HAP-1 (cell line): Measurements from ENCODE around the gene FBXO36.

ENCODE experiments used
- DNase-seq, 2 experiments: peaks; one replicate each; pipeline ENCODE4 v3.0.0-alpha.2; 2016 to 2020; ENCODE audit warnings: low spot score in 2 of 2
- H3K27me3 ChIP-seq: fragments of 250-450 bp; sonication (Bioruptor Pico); 2 replicates; pipeline ENCODE4 v1.5.1; 2020; ENCODE audit warnings: low read depth, mild to moderate bottlenecking, moderate library complexity
- H3K36me3 ChIP-seq: fragments of 250-450 bp; sonication (Bioruptor Pico); replicated peaks from 2 replicates; pipeline ENCODE4 v1.5.1; 2020; ENCODE audit warnings: mild to moderate bottlenecking
- H3K4me1 ChIP-seq: fragments of 250-450 bp; sonication (Bioruptor Pico); 2 replicates; pipeline ENCODE4 v1.5.1; 2020; ENCODE audit warnings: mild to moderate bottlenecking
- H3K4me3 ChIP-seq: fragments of 250-450 bp; sonication (Bioruptor Pico); 2 replicates; pipeline ENCODE4 v1.5.1; 2020; ENCODE audit warnings: mild to moderate bottlenecking, moderate library complexity
- H3K9me3 ChIP-seq: fragments of 250-450 bp; sonication (Bioruptor Pico); 2 replicates; pipeline ENCODE4 v1.5.1; 2020; ENCODE audit warnings: mild to moderate bottlenecking, moderate library complexity
- in situ Hi-C: fragments of 300-500 bp; cut with MboI; formaldehyde crosslinking; loops from 3 replicates; pipeline ENCODE4 v1.14.3; 2020; ENCODE audit warnings: low sequenced_read_pairs, inconsistent platforms, mixed read lengths

Gene FBXO36

GRCh38 chr2:230010501-230010900, 88.2 kb downstream of the FBXO36 start:
- no peaks in the 10 kb centered on the region for H3K9me3 ChIP-seq
- no peaks in the 10 kb centered on the region for H3K27me3 ChIP-seq
- no peak overlapping the region for H3K4me3 ChIP-seq
- peaks cover 6% of the 10 kb centered on the region; the same call in 1 of the 2 replicates for H3K4me1 ChIP-seq
- H3K36me3 ChIP-seq = no peaks in the 10 kb centered on the region
- no peak for DNase-seq
- in situ Hi-C loops = no loop called here

GRCh38 chr2:230011617-230012016, 89.3 kb downstream of the FBXO36 start:
- in situ Hi-C loops = no loop called here
- H3K4me3 ChIP-seq = no peak overlapping the region
- H3K27me3 ChIP-seq = no peaks in the 10 kb centered on the region
- H3K4me1 ChIP-seq = peaks cover 6% of the 10 kb centered on the region; the same call in 1 of the 2 replicates
- no peak for DNase-seq
- no peaks in the 10 kb centered on the region for H3K36me3 ChIP-seq
- no peaks in the 10 kb centered on the region for H3K9me3 ChIP-seq

- Histone ChIP-seq H3K27me3 (no peaks in the 10 kb centered on the region), H3K4me3 (no peak overlapping the region), H3K9me3 (no peaks in the 10 kb centered on the region), H3K4me1 (peaks cover 6% of the 10 kb centered on the region; the same call in 1 of the 2 replicates), H3K36me3 (no peaks in the 10 kb centered on the region)
- in situ Hi-C loops = no loop called here
- DNase-seq = no peak
Observed at GRCh38 chr2:230012267-230012884, 90.1 kb downstream of the FBXO36 start.

GRCh38 chr2:230016844-230017243, 94.5 kb downstream of the FBXO36 start:
- no peak for DNase-seq
- Histone ChIP-seq H3K27me3 (no peaks in the 10 kb centered on the region; the same call in 1 of the 2 replicates), H3K36me3 (no peaks in the 10 kb centered on the region), H3K4me3 (no peak overlapping the region), H3K9me3 (no peaks in the 10 kb centered on the region), H3K4me1 (no peaks in the 10 kb centered on the region)
- in situ Hi-C loops = no loop called here

- in situ Hi-C loops = no loop called here
- no peak for DNase-seq
- no peaks in the 10 kb centered on the region for H3K4me1 ChIP-seq
Observed at GRCh38 chr2:230018153-230018552, 95.8 kb downstream of the FBXO36 start.

GRCh38 chr2:230019742-230020141, 97.4 kb downstream of the FBXO36 start:
- Histone ChIP-seq H3K27me3 (no peaks in the 10 kb centered on the region; the same call in 1 of the 2 replicates), H3K4me3 (no peak overlapping the region), H3K9me3 (no peaks in the 10 kb centered on the region), H3K36me3 (no peaks in the 10 kb centered on the region), H3K4me1 (no peaks in the 10 kb centered on the region)
- DNase-seq = no peak
- in situ Hi-C loops = no loop called here

More at GRCh38 chr2:230018153-230018552, 95.8 kb downstream of the FBXO36 start:
- no peak overlapping the region for H3K4me3 ChIP-seq
- no peaks in the 10 kb centered on the region; the same call in 1 of the 2 replicates for H3K27me3 ChIP-seq
- H3K9me3 ChIP-seq = no peaks in the 10 kb centered on the region
- H3K36me3 ChIP-seq = no peaks in the 10 kb centered on the region

GRCh38 chr2:230023313-230023712, 101.0 kb downstream of the FBXO36 start:
- in situ Hi-C loops = no loop called here
- no peak for DNase-seq
- H3K27me3 ChIP-seq = no peaks in the 10 kb centered on the region; the same call in 1 of the 2 replicates

GRCh38 chr2:230042195-230042594, 119.9 kb downstream of the FBXO36 start:
- no peaks in the 10 kb centered on the region for H3K9me3 ChIP-seq
- H3K4me1 ChIP-seq = peaks cover 8% of the 10 kb centered on the region; the same call in 1 of the 2 replicates
- peaks cover 14% of the 10 kb centered on the region for H3K36me3 ChIP-seq
- no peaks in the 10 kb centered on the region for H3K27me3 ChIP-seq
- no peak for DNase-seq
- in situ Hi-C loops = no loop called here
- no peak overlapping the region for H3K4me3 ChIP-seq

More at GRCh38 chr2:230023313-230023712, 101.0 kb downstream of the FBXO36 start:
- H3K9me3 ChIP-seq = no peaks in the 10 kb centered on the region
- H3K4me3 ChIP-seq = no peak overlapping the region
- no peaks in the 10 kb centered on the region for H3K36me3 ChIP-seq
- H3K4me1 ChIP-seq = no peaks in the 10 kb centered on the region

- H3K9me3 ChIP-seq = no peaks in the 10 kb centered on the region
- no peak overlapping the region for H3K4me3 ChIP-seq
- peaks cover 8% of the 10 kb centered on the region; the same call in 1 of the 2 replicates for H3K4me1 ChIP-seq
- DNase-seq = no peak
- peaks cover 14% of the 10 kb centered on the region for H3K36me3 ChIP-seq
- no peaks in the 10 kb centered on the region for H3K27me3 ChIP-seq
- in situ Hi-C loops = no loop called here
Observed at GRCh38 chr2:230043025-230043424, 120.7 kb downstream of the FBXO36 start.

GRCh38 chr2:230043461-230043860, 121.2 kb downstream of the FBXO36 start:
- Histone ChIP-seq H3K9me3 (no peaks in the 10 kb centered on the region), H3K4me1 (peaks cover 8% of the 10 kb centered on the region; the same call in 1 of the 2 replicates), H3K4me3 (no peak overlapping the region), H3K36me3 (peaks cover 14% of the 10 kb centered on the region), H3K27me3 (no peaks in the 10 kb centered on the region)
- no peak for DNase-seq
- in situ Hi-C loops = no loop called here

- no peaks in the 10 kb centered on the region for H3K9me3 ChIP-seq
- no peak overlapping the region for H3K4me3 ChIP-seq
- H3K27me3 ChIP-seq = no peaks in the 10 kb centered on the region
- in situ Hi-C loops = no loop called here
- H3K36me3 ChIP-seq = peaks cover 14% of the 10 kb centered on the region
- no peak for DNase-seq
- peaks cover 11% of the 10 kb centered on the region for H3K4me1 ChIP-seq
Observed at GRCh38 chr2:230046491-230046890, 124.2 kb downstream of the FBXO36 start.

- DNase-seq = no peak
- Histone ChIP-seq H3K27me3 (no peaks in the 10 kb centered on the region), H3K9me3 (no peaks in the 10 kb centered on the region), H3K36me3 (peaks cover 14% of the 10 kb centered on the region), H3K4me3 (no peak overlapping the region), H3K4me1 (peaks cover 11% of the 10 kb centered on the region)
- in situ Hi-C loops = no loop called here
Observed at GRCh38 chr2:230048010-230048671, 125.8 kb downstream of the FBXO36 start.

GRCh38 chr2:230050136-230050535, 127.8 kb downstream of the FBXO36 start:
- DNase-seq = no peak
- Histone ChIP-seq H3K36me3 (peaks cover 8% of the 10 kb centered on the region; the same call in 1 of the 2 replicates), H3K27me3 (no peaks in the 10 kb centered on the region), H3K4me1 (peaks cover 11% of the 10 kb centered on the region), H3K4me3 (no peak overlapping the region), H3K9me3 (no peaks in the 10 kb centered on the region)
- in situ Hi-C loops = loop anchor here (25.0 kb wide), 1 partner anchor 263 kb away; no protein-coding TSS in a partner anchor

GRCh38 chr2:230052299-230052698, 130.0 kb downstream of the FBXO36 start:
- H3K27me3 ChIP-seq = no peaks in the 10 kb centered on the region
- in situ Hi-C loops = loop anchor here (25.0 kb wide), 1 partner anchor 265 kb away; no protein-coding TSS in a partner anchor
- no peak for DNase-seq
- H3K4me1 ChIP-seq = peaks cover 11% of the 10 kb centered on the region
- H3K36me3 ChIP-seq = no peaks in the 10 kb centered on the region
- H3K4me3 ChIP-seq = no peak overlapping the region
- H3K9me3 ChIP-seq = no peaks in the 10 kb centered on the region
